Stimulated activated CD4-positive, alpha-beta T cell treated with anti-CD3 and anti-CD28 coated beads, Interleukin-4, amount 100 ng/mL, for 48 hours (primary cell): ENCODE results near the gene SAMD14.

Source experiments
- DNase-seq, 2 donors: peaks; one replicate each; pipeline ENCODE4 v3.0.0-alpha.2; 2020; ENCODE audit warnings: low read depth in 2 of 2

Gene SAMD14

GRCh38 chr17:50129728-50130558, at the start of gene SAMD14:
SAMD14 (minus strand) TSS chr17:50130160; CDS start chr17:50124959, 5,201 bp downstream.
- no peak for DNase-seq

GRCh38 chr17:50177983-50178834, 48.2 kb upstream of the SAMD14 start:
- peak in 1 of 2 donors; percentile 50 for DNase-seq

- no peak for DNase-seq
Measured at GRCh38 chr17:50177476-50177875, 47.5 kb upstream of the SAMD14 start.

- DNase-seq: no peak
Measured at GRCh38 chr17:50176559-50177357, 46.8 kb upstream of the SAMD14 start.

- DNase-seq: no peak
Measured at GRCh38 chr17:50175035-50175807, 45.3 kb upstream of the SAMD14 start.

- no peak for DNase-seq
Measured at GRCh38 chr17:50174444-50174843, 44.5 kb upstream of the SAMD14 start.

- DNase-seq: no peak
Measured at GRCh38 chr17:50173335-50173941, 43.5 kb upstream of the SAMD14 start.

- no peak for DNase-seq
Measured at GRCh38 chr17:50172936-50173334, 43.0 kb upstream of the SAMD14 start.

GRCh38 chr17:50172130-50172529, 42.2 kb upstream of the SAMD14 start:
- DNase-seq: no peak

- DNase-seq: no peak
Measured at GRCh38 chr17:50171371-50172071, 41.6 kb upstream of the SAMD14 start.

GRCh38 chr17:50170662-50171370, 40.9 kb upstream of the SAMD14 start:
- DNase-seq: no peak

GRCh38 chr17:50169881-50170459, 40.0 kb upstream of the SAMD14 start:
- DNase-seq: no peak

- peak in 1 of 2 donors; percentile 33 for DNase-seq
Measured at GRCh38 chr17:50169121-50169764, 39.3 kb upstream of the SAMD14 start.

- no peak for DNase-seq
Measured at GRCh38 chr17:50168319-50168718, 38.4 kb upstream of the SAMD14 start.

- DNase-seq: no peak
Measured at GRCh38 chr17:50167371-50167770, 37.4 kb upstream of the SAMD14 start.

- DNase-seq: no peak
Measured at GRCh38 chr17:50166518-50167181, 36.7 kb upstream of the SAMD14 start.

- no peak for DNase-seq
Measured at GRCh38 chr17:50165867-50166517, 36.0 kb upstream of the SAMD14 start, which contains the start of gene SGCA. SGCA (plus strand) TSS chr17:50166005; CDS start chr17:50166041, 36 bp downstream.
